Right renal pelvis (tissue), 4 donors: ENCODE data around the gene CKS1B. TPM values are rescaled to one million over a fixed set of nuclear protein-coding genes. Genes with fewer than 3 reads are reported as not detected.

Experiments
- DNase-seq, 4 donors: peaks; one replicate each; pipeline ENCODE4 v3.0.0-alpha.2; 2013; ENCODE audit warnings: low read depth in 4 of 4, low spot score in 3 of 4, missing footprints in 1 of 4
- polyA plus RNA-seq, 4 donors: library from polyadenylated mRNA; unstranded; fragments of 120-200 nt; gene quantifications; one replicate each; pipeline ENCODE4 v1.2.1, GENCODE V29; 2013; ENCODE audit not compliant: insufficient read length in 4 of 4

The CKS1B gene
- polyA plus RNA-seq, 4 donors, result 89.4 to 103 (median 100) TPM

DNA sequence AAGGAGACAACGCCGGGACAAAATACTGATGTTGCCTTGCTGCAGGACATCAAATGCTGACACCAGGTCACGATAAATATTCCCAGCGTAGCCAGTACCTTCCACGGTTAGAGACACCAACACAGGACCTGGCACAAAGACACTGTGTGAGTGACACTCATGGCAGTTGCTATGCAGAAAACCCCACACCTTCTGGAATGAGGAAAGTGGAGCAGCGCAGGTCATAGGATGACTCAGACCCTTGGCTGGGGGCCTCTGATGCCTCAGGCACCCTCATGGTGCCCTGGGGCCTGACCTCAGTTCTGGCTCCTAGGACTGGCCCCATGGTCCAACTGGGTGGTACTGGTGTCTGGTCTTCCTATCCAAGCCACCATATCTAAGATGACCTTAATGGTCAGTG lies 52.1 kb downstream of the CKS1B start:
- DNase-seq, result no peak

Other genes with a start within 250 kb of the CKS1B start
- gene KCNN3, start 104.4 kb upstream of the CKS1B start, polyA plus RNA-seq, result 1 to 10 TPM; 2.3 to 2.8 (median 2.6) TPM
- gene PMVK, start 38.0 kb upstream of the CKS1B start, polyA plus RNA-seq, result 10 to 100 TPM; 33.2 to 44.8 (median 34.6) TPM
- gene PBXIP1, start 18.6 kb upstream of the CKS1B start, polyA plus RNA-seq, result 10 to 100 TPM; 64.9 to 74.6 (median 71.5) TPM
- gene PYGO2, start 12.9 kb upstream of the CKS1B start, polyA plus RNA-seq, result 10 to 100 TPM; 46.9 to 52.2 (median 50.7) TPM
- 10 to 100 TPM; 87.1 to 89.4 (median 88.0) TPM for gene SHC1, start 3.9 kb upstream of the CKS1B start, polyA plus RNA-seq
- 10 to 100 TPM; 29.7 to 31.6 (median 30.8) TPM for gene FLAD1, start 8.7 kb downstream of the CKS1B start, polyA plus RNA-seq
- gene LENEP, start 18.9 kb downstream of the CKS1B start, polyA plus RNA-seq, result under 1 TPM; 0.26 to 0.43 (median 0.34) TPM
- 10 to 100 TPM; 13.0 to 17.4 (median 14.4) TPM for gene ZBTB7B, start 28.1 kb downstream of the CKS1B start, polyA plus RNA-seq
- gene DCST2, start 59.1 kb downstream of the CKS1B start, polyA plus RNA-seq, result 1 to 10 TPM; 1.6 to 2.1 (median 1.8) TPM
- under 1 TPM; 0.19 to 0.31 (median 0.28) TPM for gene DCST1, start 59.1 kb downstream of the CKS1B start, polyA plus RNA-seq
- 10 to 100 TPM; 42.9 to 63.4 (median 44.4) TPM for gene ADAM15, start 76.6 kb downstream of the CKS1B start, polyA plus RNA-seq
- 10 to 100 TPM; 18.5 to 22.9 (median 21.4) TPM for gene EFNA4, start 89.1 kb downstream of the CKS1B start, polyA plus RNA-seq
- 1 to 10 TPM; 6.0 to 7.9 (median 7.1) TPM for gene EFNA3, start 104.2 kb downstream of the CKS1B start, polyA plus RNA-seq
- gene EFNA1, start 153.2 kb downstream of the CKS1B start, polyA plus RNA-seq, result 10 to 100 TPM; 67.0 to 75.7 (median 72.2) TPM
- gene SLC50A1, start 161.2 kb downstream of the CKS1B start, polyA plus RNA-seq, result 10 to 100 TPM; 52.7 to 63.7 (median 58.5) TPM
- gene DPM3, start 165.8 kb downstream of the CKS1B start, polyA plus RNA-seq, result 10 to 100 TPM; 31.8 to 57.2 (median 36.6) TPM
- gene KRTCAP2, start 198.6 kb downstream of the CKS1B start, polyA plus RNA-seq, result 100 to 1,000 TPM; 137 to 177 (median 153) TPM
- 1 to 10 TPM; 2.7 to 4.1 (median 3.2) TPM for gene TRIM46, start 199.2 kb downstream of the CKS1B start, polyA plus RNA-seq
- gene THBS3, start 233.2 kb downstream of the CKS1B start, polyA plus RNA-seq, result 10 to 100 TPM; 28.1 to 41.7 (median 33.4) TPM
- gene MTX1, start 234.0 kb downstream of the CKS1B start, polyA plus RNA-seq, result 10 to 100 TPM; 38.8 to 50.3 (median 42.0) TPM